SHP77 (cell line): Measurements from ENCODE around the gene TSPAN15.
A peak's percentile ranks its signal among the peaks of the same experiment; 100 is the strongest.

Experiments
- DNase-seq, 2 experiments: peaks; one replicate each; lab custom pipeline; 2025; lab: John Stamatoyannopoulos, UW

TSPAN15 gene

DNA sequence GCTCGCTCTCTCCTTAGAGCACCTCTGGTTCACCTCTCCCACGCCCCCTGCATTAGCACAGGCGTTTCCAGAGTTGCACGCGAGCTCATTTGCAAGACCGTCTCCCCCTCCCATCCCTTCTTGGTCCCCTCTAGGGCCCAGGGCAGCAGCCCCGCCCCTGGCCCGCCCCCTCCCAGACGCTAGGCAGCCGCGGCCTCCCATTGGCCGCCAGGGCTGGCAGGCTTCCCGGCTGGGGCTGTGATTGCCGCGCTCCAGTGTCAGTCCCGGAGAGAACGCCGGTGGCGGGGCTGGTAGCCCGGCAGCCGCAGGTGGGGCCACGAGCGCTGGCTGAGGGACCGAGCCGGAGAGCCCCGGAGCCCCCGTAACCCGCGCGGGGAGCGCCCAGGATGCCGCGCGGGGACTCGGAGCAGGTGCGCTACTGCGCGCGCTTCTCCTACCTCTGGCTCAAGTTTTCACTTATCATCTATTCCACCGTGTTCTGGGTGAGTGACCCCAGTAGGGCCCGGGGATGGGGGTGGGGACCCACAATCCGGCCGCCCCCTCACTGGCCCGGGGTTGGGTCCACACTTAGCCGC is at the start of gene TSPAN15:
TSPAN15 (plus strand) TSS at position 257 of the 575 bp plus-strand sequence; CDS start at position 387, 130 bp downstream.
- peak; percentile 67 to 76 for DNase-seq

DNA sequence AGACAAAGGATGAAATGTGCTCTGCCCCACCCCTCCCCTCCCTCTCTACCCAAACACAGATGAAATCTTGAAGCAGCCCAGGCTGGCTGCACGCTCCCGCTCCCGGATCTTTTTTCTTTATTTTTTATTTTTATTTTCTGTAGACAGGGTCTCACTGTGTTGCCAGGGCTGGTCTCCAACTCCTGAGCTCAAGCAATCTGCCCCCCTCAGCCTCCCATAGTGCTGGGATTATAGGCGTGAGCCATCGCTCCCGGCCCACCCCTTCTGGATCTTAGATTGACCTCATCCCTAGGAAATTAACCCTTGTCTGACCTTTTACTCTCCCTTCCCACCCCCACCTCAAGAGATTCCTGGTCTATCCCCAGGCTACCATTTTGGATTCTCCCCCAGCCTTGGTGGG is 48.9 kb upstream of the TSPAN15 start:
- DNase-seq, result no peak

- no peak for DNase-seq
Measured at GRCh38 chr10:69403066-69403465, 48.2 kb upstream of the TSPAN15 start.

DNA sequence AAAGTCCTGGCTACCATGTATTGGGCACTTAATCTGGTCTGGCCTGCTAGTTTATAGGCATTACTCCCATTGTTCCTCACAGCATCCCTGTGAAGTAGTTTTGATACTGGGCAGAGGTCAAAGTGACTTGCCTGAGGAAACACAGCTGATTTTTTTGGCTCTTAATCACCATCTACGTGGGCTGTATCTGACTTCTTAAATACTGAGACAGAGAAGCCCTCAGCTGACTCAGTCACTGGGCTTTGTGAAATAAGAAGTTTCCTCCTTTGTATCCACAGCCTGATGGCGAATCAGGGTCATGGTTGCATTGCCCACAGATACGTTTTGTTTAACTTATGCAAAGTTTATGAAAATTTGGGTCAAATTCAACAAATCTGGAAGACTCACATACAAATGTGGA is 47.7 kb upstream of the TSPAN15 start:
- DNase-seq, result no peak

GRCh38 chr10:69404786-69405185 is 46.5 kb upstream of the TSPAN15 start:
- no peak for DNase-seq

DNA sequence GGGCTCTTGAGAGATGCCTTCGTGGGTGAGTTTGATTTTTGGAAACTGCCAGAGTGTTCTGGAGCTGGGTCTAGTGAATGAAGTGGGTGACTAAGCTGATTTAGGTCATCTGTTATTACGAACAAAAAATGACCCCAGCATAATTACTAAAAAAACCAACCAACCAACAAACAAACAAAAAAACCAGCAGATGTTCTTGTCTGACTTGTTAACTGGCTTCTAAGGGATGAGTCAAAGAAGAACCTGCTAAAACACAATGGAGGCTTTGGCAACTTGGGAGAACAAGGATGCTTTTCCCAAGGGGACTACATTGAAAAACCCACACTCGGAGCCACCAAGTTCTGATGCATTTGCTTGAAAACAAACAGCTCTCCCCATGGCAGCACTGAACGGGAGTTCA is 46.0 kb upstream of the TSPAN15 start:
- no peak for DNase-seq

DNA sequence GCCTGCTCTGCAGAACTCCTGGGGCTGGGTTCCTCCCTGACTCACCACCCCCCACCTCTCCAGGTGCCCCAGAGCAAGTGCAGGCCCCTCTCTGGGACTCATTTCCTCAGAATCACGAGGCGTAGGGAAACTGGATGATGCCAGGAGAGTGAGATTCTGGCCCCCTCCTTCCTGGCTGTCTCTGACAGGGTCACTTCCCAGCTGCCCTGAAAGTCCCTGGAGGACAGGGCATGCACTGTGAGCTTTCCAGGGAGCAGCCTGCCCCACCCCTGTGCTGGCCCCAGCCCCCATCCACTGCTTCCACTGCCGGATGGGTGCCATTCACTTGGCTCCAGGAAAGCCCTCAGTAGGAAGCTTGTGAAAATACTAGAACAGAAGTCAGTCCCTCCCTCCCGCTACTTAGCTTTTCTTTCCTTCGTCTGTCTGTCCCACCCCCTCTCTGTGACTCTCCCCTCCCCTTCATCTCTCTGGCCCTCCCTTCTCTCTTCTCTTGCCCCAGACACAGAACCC is 44.9 kb upstream of the TSPAN15 start:
- DNase-seq, result no peak

DNA sequence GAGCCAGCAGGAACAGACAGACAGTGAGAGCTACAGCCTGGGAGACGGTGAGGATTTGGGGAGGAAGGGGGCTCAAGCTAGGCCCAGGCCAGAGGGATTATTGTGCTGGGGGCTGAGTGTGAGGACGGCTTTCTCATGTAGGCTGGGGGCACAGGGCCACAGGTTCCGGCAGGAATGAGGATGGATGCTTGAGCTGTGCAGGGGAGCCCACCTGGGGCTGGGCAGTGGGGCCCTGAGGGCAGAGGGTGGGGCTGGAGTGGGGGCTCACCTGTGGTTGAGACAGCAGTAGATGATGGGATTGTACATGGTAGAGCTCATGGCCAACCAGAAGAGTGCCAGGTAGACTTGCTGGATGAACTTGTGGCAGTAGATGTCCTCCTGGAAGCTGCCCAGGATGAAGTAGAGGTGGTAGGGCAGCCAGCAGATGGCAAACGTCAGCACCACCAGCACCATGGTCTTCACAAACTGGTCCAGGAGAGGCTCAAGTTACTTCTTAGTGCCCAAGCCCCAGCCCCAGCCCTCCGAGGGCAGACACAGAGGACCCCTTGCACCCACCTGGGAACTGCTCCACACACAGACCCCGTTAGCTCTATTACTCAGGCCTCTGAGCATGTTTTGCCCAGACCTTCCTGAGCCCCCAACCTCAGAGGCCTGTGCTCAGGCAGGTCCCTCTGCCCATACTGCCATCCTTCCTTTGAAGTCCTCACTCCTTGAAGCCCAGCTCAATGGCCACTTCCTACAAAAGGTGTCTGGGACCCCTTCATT is 44.3 kb upstream of the TSPAN15 start:
- DNase-seq, result no peak

DNA sequence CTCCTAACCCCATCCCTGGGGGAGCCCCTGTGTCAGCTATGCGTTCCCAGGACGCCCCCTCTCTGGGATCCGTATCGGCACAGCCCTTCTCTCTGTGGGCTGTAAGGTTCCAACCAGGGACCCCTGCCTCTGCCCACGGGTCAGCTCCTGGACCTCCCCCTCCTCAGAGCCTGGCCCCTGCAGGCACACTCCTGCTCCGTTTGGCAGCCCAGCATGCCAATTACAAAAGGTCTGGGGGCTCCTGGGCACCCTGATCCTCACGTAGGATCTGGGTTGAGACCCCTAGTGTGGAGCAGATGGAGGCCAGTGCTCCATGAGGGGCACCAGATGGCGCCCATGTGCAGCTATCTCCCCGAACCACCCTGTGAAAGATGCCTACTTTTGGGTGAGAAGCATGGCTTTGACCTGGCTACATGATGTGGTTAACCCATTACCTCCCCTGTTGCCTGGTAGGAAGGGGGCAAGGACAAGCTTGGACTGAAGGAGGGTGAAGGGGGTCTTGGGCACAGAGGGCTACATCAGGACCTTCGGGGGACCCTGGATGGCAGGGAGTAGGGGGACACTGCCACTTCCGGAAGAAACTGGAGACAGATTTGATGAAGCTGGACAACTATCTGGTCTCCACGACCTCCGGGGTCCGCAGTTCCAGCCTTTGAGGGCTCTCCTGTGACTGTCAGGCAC is 43.5 kb upstream of the TSPAN15 start:
- DNase-seq, result peak in 1 of 2 experiments; percentile 3

- DNase-seq, result peak; percentile 49 to 81
Measured at GRCh38 chr10:69408318-69409175, 42.7 kb upstream of the TSPAN15 start.

DNA sequence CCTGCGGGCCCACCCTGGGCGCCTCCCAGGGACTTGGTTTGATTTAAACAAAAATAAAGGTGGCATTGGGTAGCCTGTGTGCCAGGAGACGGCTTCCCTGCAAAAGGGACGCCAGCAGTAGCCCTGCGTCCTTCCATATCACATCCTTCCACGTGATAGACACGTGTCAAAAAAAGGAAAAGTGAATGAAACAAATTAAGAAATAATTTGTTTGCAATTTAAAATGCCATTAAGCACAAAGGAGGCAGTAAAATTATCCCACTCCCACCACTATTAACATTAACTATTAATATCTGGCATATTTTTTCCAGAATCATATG is 42.1 kb upstream of the TSPAN15 start:
- no peak for DNase-seq

DNA sequence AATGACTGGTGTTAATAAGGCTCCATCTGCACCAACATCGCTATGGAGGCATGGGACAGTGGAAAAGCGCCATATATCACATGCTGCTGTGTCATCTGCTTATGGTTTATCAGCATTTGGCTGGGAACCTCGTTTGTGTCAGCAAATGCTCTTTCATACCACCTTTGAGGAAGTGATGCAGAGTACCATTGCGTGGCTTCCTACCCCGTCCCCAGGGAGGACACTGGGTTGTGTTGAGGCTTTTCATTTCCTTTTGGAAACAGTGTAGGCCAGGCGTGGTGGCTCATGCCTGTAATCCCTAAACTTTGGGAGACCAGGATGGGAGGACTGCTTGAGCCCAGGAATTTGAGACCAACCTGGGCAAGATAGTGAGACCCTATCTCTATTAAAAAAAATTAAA is 41.3 kb upstream of the TSPAN15 start:
- no peak for DNase-seq

DNA sequence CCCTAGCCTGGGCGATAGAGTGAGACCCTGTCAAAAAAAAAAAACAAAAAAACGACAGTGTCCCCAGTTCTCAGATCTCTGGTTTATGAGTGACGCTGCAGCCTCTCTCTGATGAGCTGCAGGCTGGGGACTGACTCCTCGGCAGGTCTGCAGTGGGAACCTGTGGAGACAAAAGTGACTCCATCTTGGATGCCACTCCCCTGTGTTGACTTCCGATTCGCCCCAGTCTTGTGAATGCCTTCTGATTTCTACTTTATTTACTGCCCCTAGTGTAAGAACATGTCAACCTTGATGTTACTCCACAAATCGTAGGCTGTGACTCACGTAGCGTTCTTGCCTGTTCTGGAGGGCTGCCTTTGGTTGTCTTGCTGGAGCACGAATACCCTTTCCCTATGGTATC is 40.8 kb upstream of the TSPAN15 start:
- no peak for DNase-seq

GRCh38 chr10:69411476-69411875 is 39.8 kb upstream of the TSPAN15 start:
- DNase-seq, result no peak

- no peak for DNase-seq
Measured at GRCh38 chr10:69412232-69412790, 39.0 kb upstream of the TSPAN15 start.

DNA sequence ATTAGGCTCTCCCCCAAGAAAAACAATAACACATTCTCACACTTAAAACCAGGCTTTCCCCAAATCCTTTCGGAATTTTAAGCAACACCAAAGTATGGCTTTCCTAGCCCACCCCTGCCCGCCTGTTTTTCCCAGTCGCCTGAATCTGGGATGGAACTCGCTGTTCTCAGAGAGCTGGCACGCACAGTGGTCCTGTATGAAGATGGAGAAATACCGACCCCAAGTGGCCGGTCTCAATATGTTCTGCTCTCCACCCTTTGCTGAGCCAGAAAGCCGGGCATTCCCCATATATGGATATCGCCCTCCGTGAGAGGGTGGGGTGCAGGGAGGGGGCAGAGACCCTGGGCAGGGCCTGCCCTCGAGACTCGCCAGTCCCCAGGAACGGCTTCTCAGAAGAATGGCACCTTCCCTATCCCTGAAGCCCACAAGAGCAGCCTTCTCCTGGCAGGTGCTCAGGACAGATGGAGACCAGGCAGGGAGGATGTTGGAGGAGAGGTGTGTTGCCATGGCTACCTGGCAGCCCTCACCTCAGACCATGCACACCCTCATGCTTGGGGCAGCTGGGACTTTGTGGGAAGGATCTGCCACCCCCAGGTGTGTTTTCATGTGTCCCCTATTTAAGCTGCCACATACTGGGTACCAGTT is 37.9 kb upstream of the TSPAN15 start:
- DNase-seq, result peak; percentile 8 to 22

- no peak for DNase-seq
Measured at GRCh38 chr10:69414036-69415018, 36.9 kb upstream of the TSPAN15 start.

GRCh38 chr10:69415049-69415448 is 36.2 kb upstream of the TSPAN15 start:
- no peak for DNase-seq

DNA sequence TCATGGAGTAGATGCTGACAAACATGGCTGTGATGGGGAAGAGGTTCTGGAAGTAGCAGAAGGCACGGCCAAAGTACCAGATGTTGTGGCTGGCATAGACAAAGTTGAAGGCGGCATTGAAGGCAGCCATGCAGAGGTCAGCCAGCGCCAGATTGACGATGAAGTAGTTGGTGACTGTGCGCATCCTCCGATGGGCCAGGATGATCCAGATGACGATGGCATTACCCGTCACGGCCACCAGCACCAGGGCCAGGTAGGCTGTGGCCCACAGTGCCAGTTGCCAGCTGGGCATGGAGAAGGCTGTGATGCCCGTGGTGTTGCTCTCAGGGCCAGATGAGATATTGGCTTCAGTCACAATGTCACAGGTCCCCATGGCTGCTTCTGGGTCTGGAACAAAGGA is 35.3 kb upstream of the TSPAN15 start:
- no peak for DNase-seq

DNA sequence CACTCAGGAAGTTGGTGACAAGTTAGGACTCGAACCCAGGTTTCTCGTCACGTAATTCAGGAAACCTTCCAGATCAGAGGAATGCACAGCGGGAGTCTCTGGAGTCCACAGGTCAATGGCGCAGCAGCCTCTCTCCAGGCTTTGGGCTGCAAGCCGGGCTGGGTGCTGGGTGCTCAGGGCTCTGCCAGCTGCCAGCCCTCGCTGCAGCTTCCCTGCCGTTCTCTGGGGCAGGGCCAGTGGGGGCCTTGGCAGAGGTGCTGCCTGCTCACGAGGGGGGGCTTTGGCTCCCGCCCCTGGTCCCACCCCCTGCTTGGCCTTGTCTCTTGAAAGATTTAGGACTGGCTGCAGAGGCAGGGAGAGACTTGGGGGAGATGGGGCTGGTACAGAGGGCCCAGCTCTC is 34.6 kb upstream of the TSPAN15 start, which contains the start of gene TACR2:
TACR2 (minus strand) TSS at position 224 of the 400 bp plus-strand sequence. CDS start 595 bp downstream, outside the sequence.
- DNase-seq, result no peak
